Brain microvascular endothelial cell (primary cell): ENCODE data around the gene PPARD.

Source experiments
- DNase-seq: peaks from one replicate; pipeline ENCODE4 v3.0.0-alpha.2; 2020
- H3K27ac ChIP-seq: fragments of 250-450 bp; sonication (Bioruptor Pico); 2 replicates; pipeline ENCODE4 v1.5.1; 2020; ENCODE audit warnings: mild to moderate bottlenecking, moderate library complexity
- H3K27me3 ChIP-seq: fragments of 250-450 bp; sonication (Bioruptor Pico); replicated peaks from 2 replicates; pipeline ENCODE4 v1.5.1; 2020; ENCODE audit warnings: mild to moderate bottlenecking
- H3K36me3 ChIP-seq: fragments of 250-450 bp; sonication (Bioruptor Pico); replicated peaks from 2 replicates; pipeline ENCODE4 v1.5.1; 2020; ENCODE audit warnings: mild to moderate bottlenecking
- H3K4me3 ChIP-seq: 2 replicates; pipeline ENCODE4 v1.5.1; 2011; ENCODE audit warnings: low read depth, mild to moderate bottlenecking, control low read depth, low read length, moderate library complexity
- CTCF ChIP-seq: IDR thresholded peaks from 2 replicates; pipeline ENCODE4 v1.5.1; 2011; ENCODE audit warnings: low read depth, mild to moderate bottlenecking, moderate library complexity, low read length, control low read depth, inconsistent platforms; ENCODE audit errors: missing control alignments
- in situ Hi-C: cut with HindIII; loops from 2 replicates; pipeline ENCODE4 v1.10.0; 2017; ENCODE audit warnings: low sequenced_read_pairs, low pct_ligation_motif_present

The PPARD gene

GRCh38 chr6:35463292-35463691 is 120.9 kb downstream of the PPARD start:
- Histone ChIP-seq H3K4me3 (no peak overlapping the region), H3K36me3 (no peaks in the 10 kb centered on the region), H3K27ac (no peak overlapping the region), H3K27me3 (no peaks in the 10 kb centered on the region)
- DNase-seq = no peak
- no peak for TF ChIP-seq CTCF
- in situ Hi-C loops = no loop called here

- TF ChIP-seq CTCF = no peak
- H3K36me3 ChIP-seq = peaks cover 23% of the 10 kb centered on the region
These were observed 123.3 kb downstream of the PPARD start for GRCh38 chr6:35465646-35466045.

GRCh38 chr6:35468181-35468979 is 126.0 kb downstream of the PPARD start, which contains the start of gene RPL10A:
Gene RPL10A, plus strand, starts transcription at chr6:35468401. Its CDS starts 34 bp downstream, at chr6:35468435.
- TF ChIP-seq CTCF = peak; percentile 97
- peak; percentile 94 for DNase-seq
- Histone ChIP-seq H3K36me3 (peaks cover 47% of the 10 kb centered on the region), H3K27me3 (no peaks in the 10 kb centered on the region), H3K27ac (peak within 1 kb of the TSS; percentile 87), H3K4me3 (peak within 1 kb of the TSS; percentile 96)
- in situ Hi-C loops = no loop called here

More at GRCh38 chr6:35465646-35466045, 123.3 kb downstream of the PPARD start:
- DNase-seq = no peak
- no peaks in the 10 kb centered on the region for H3K27me3 ChIP-seq
- H3K4me3 ChIP-seq = no peak overlapping the region
- H3K27ac ChIP-seq = no peak overlapping the region
- in situ Hi-C loops = no loop called here

- DNase-seq = no peak
- Histone ChIP-seq H3K27me3 (no peaks in the 10 kb centered on the region), H3K4me3 (peak overlapping the region; percentile 96), H3K36me3 (peaks cover 49% of the 10 kb centered on the region), H3K27ac (peak overlapping the region; percentile 87)
- in situ Hi-C loops = no loop called here
- TF ChIP-seq CTCF = no peak
These were observed 126.8 kb downstream of the PPARD start for GRCh38 chr6:35468980-35469750.

GRCh38 chr6:35469751-35470662 is 127.6 kb downstream of the PPARD start:
- DNase-seq = no peak
- TF ChIP-seq CTCF = no peak
- Histone ChIP-seq H3K36me3 (peaks cover 55% of the 10 kb centered on the region), H3K27me3 (no peaks in the 10 kb centered on the region), H3K27ac (peak overlapping the region; percentile 87), H3K4me3 (peak overlapping the region; percentile 96)
- in situ Hi-C loops = no loop called here
